NOMO-1 treated with DMSO at 0.1 percent for 48 hours (cell line): ENCODE measurements around the gene INPP5D.

Experiments
- DNase-seq: peaks from one replicate; lab custom pipeline; 2025; ENCODE audit not compliant: unreplicated experiment; lab: John Stamatoyannopoulos, UW

Gene INPP5D

GRCh38 chr2:233032551-233033320 is 27.4 kb upstream of the INPP5D start, which contains the start of gene NEU2:
Gene NEU2 (plus strand): TSS chr2:233032672. CDS start chr2:233032672, 0 bp downstream.
- DNase-seq = no peak

- DNase-seq = no peak
These were observed 26.5 kb upstream of the INPP5D start for GRCh38 chr2:233033672-233034071.

- no peak for DNase-seq
These were observed 25.9 kb upstream of the INPP5D start for GRCh38 chr2:233034091-233034882.

GRCh38 chr2:233035426-233036161 is 24.5 kb upstream of the INPP5D start:
- DNase-seq = no peak

- DNase-seq = no peak
These were observed 23.8 kb upstream of the INPP5D start for GRCh38 chr2:233036162-233036838.

- no peak for DNase-seq
These were observed 23.1 kb upstream of the INPP5D start for GRCh38 chr2:233037078-233037477.

- DNase-seq = no peak
These were observed 20.8 kb upstream of the INPP5D start for GRCh38 chr2:233039212-233039845.

- no peak for DNase-seq
These were observed 20.2 kb upstream of the INPP5D start for GRCh38 chr2:233039846-233040530.

- no peak for DNase-seq
These were observed 19.6 kb upstream of the INPP5D start for GRCh38 chr2:233040571-233040970.

- DNase-seq = no peak
These were observed 18.3 kb upstream of the INPP5D start for GRCh38 chr2:233041722-233042323.

- no peak for DNase-seq
These were observed 17.6 kb upstream of the INPP5D start for GRCh38 chr2:233042549-233042948.

GRCh38 chr2:233044974-233045605 is 15.1 kb upstream of the INPP5D start:
- DNase-seq = no peak

GRCh38 chr2:233047206-233047605 is 12.9 kb upstream of the INPP5D start:
- DNase-seq = no peak

GRCh38 chr2:233047667-233048066 is 12.5 kb upstream of the INPP5D start:
- DNase-seq = no peak

GRCh38 chr2:233048569-233049193 is 11.5 kb upstream of the INPP5D start:
- no peak for DNase-seq

GRCh38 chr2:233049194-233049761 is 10.9 kb upstream of the INPP5D start:
- DNase-seq = no peak

- no peak for DNase-seq
These were observed 8.6 kb upstream of the INPP5D start for GRCh38 chr2:233051241-233052149.
